HAP-1 (cell line): ENCODE data around the gene AGAP1.

Source experiments
- DNase-seq, 2 experiments: peaks; one replicate each; pipeline ENCODE4 v3.0.0-alpha.2; 2016 to 2020; ENCODE audit warnings: low spot score in 2 of 2
- H3K27me3 ChIP-seq: fragments of 250-450 bp; sonication (Bioruptor Pico); 2 replicates; pipeline ENCODE4 v1.5.1; 2020; ENCODE audit warnings: low read depth, mild to moderate bottlenecking, moderate library complexity
- H3K36me3 ChIP-seq: fragments of 250-450 bp; sonication (Bioruptor Pico); replicated peaks from 2 replicates; pipeline ENCODE4 v1.5.1; 2020; ENCODE audit warnings: mild to moderate bottlenecking
- H3K4me1 ChIP-seq: fragments of 250-450 bp; sonication (Bioruptor Pico); 2 replicates; pipeline ENCODE4 v1.5.1; 2020; ENCODE audit warnings: mild to moderate bottlenecking
- H3K4me3 ChIP-seq: fragments of 250-450 bp; sonication (Bioruptor Pico); 2 replicates; pipeline ENCODE4 v1.5.1; 2020; ENCODE audit warnings: mild to moderate bottlenecking, moderate library complexity
- H3K9me3 ChIP-seq: fragments of 250-450 bp; sonication (Bioruptor Pico); 2 replicates; pipeline ENCODE4 v1.5.1; 2020; ENCODE audit warnings: mild to moderate bottlenecking, moderate library complexity
- in situ Hi-C: fragments of 300-500 bp; cut with MboI; formaldehyde crosslinking; loops from 3 replicates; pipeline ENCODE4 v1.14.3; 2020; ENCODE audit warnings: low sequenced_read_pairs, inconsistent platforms, mixed read lengths

AGAP1 gene

GRCh38 chr2:236165842-236166795 lies 672.3 kb downstream of the AGAP1 start:
- DNase-seq, result no peak
- no peaks in the 10 kb centered on the region for H3K36me3 ChIP-seq
- peaks cover 5% of the 10 kb centered on the region for H3K4me1 ChIP-seq
- H3K27me3 ChIP-seq, result peaks cover 39% of the 10 kb centered on the region
- no peak overlapping the region for H3K4me3 ChIP-seq
- in situ Hi-C loops, result no loop called here
- 0 out of 2 replicates have a peak, but pooled peaks cover 3% of the 10 kb centered on the region for H3K9me3 ChIP-seq

GRCh38 chr2:236166796-236167296 lies 673.0 kb downstream of the AGAP1 start:
- Histone ChIP-seq H3K9me3 (0 out of 2 replicates have a peak, but pooled peaks cover 3% of the 10 kb centered on the region), H3K4me3 (peak overlapping the region; percentile 35), H3K4me1 (peaks cover 12% of the 10 kb centered on the region), H3K27me3 (peaks cover 39% of the 10 kb centered on the region), H3K36me3 (no peaks in the 10 kb centered on the region)
- in situ Hi-C loops, result no loop called here
- DNase-seq, result no peak

GRCh38 chr2:236167297-236168109 lies 673.7 kb downstream of the AGAP1 start:
- Histone ChIP-seq H3K4me1 (peaks cover 15% of the 10 kb centered on the region), H3K36me3 (no peaks in the 10 kb centered on the region), H3K4me3 (peak overlapping the region; percentile 35), H3K27me3 (peaks cover 39% of the 10 kb centered on the region), H3K9me3 (0 out of 2 replicates have a peak, but pooled peaks cover 3% of the 10 kb centered on the region)
- in situ Hi-C loops, result no loop called here
- peak in 1 of 2 experiments; percentile 64 for DNase-seq

GRCh38 chr2:236168110-236169080 lies 674.6 kb downstream of the AGAP1 start, which contains the start of gene GBX2:
Gene GBX2 (minus strand): TSS chr2:236168386. CDS start chr2:236167971, 415 bp downstream.
- no peaks in the 10 kb centered on the region for H3K36me3 ChIP-seq
- peaks cover 39% of the 10 kb centered on the region for H3K27me3 ChIP-seq
- peaks cover 3% of the 10 kb centered on the region; the same call in 1 of the 2 replicates for H3K9me3 ChIP-seq
- H3K4me3 ChIP-seq, result peak within 1 kb of the TSS; percentile 35
- in situ Hi-C loops, result no loop called here
- peaks cover 19% of the 10 kb centered on the region for H3K4me1 ChIP-seq
- peak; percentile 41 to 75 for DNase-seq

GRCh38 chr2:236169151-236169721 lies 675.4 kb downstream of the AGAP1 start:
- H3K4me3 ChIP-seq, result no peak overlapping the region
- H3K9me3 ChIP-seq, result peaks cover 3% of the 10 kb centered on the region; the same call in 1 of the 2 replicates
- H3K36me3 ChIP-seq, result no peaks in the 10 kb centered on the region
- H3K4me1 ChIP-seq, result peaks cover 20% of the 10 kb centered on the region
- H3K27me3 ChIP-seq, result peaks cover 43% of the 10 kb centered on the region
- no peak for DNase-seq
- in situ Hi-C loops, result no loop called here

- Histone ChIP-seq H3K4me1 (peaks cover 27% of the 10 kb centered on the region), H3K9me3 (peaks cover 3% of the 10 kb centered on the region; the same call in 1 of the 2 replicates), H3K36me3 (no peaks in the 10 kb centered on the region), H3K27me3 (peaks cover 46% of the 10 kb centered on the region), H3K4me3 (no peak overlapping the region)
- no peak for DNase-seq
- in situ Hi-C loops, result no loop called here
These were observed 676.1 kb downstream of the AGAP1 start for GRCh38 chr2:236169741-236170589.

GRCh38 chr2:236170590-236171165 lies 676.8 kb downstream of the AGAP1 start:
- peaks cover 44% of the 10 kb centered on the region for H3K27me3 ChIP-seq
- in situ Hi-C loops, result no loop called here
- DNase-seq, result no peak
- H3K9me3 ChIP-seq, result peaks cover 3% of the 10 kb centered on the region; the same call in 1 of the 2 replicates
- peaks cover 32% of the 10 kb centered on the region for H3K4me1 ChIP-seq
- no peaks in the 10 kb centered on the region for H3K36me3 ChIP-seq
- no peak overlapping the region for H3K4me3 ChIP-seq

GRCh38 chr2:236171181-236171679 lies 677.4 kb downstream of the AGAP1 start:
- in situ Hi-C loops, result no loop called here
- DNase-seq, result peak in 1 of 2 experiments; percentile 39
- H3K27me3 ChIP-seq, result peaks cover 43% of the 10 kb centered on the region

GRCh38 chr2:236171680-236172254 lies 677.9 kb downstream of the AGAP1 start:
- peaks cover 41% of the 10 kb centered on the region for H3K27me3 ChIP-seq
- H3K4me1 ChIP-seq, result peaks cover 32% of the 10 kb centered on the region
- peak overlapping the region; percentile 10 for H3K4me3 ChIP-seq
- in situ Hi-C loops, result no loop called here
- peak in 1 of 2 experiments; percentile 79 for DNase-seq
- peaks cover 3% of the 10 kb centered on the region; the same call in 1 of the 2 replicates for H3K9me3 ChIP-seq
- H3K36me3 ChIP-seq, result no peaks in the 10 kb centered on the region

More at GRCh38 chr2:236171181-236171679, 677.4 kb downstream of the AGAP1 start:
- no peaks in the 10 kb centered on the region for H3K36me3 ChIP-seq
- H3K4me1 ChIP-seq, result peaks cover 32% of the 10 kb centered on the region
- peaks cover 3% of the 10 kb centered on the region; the same call in 1 of the 2 replicates for H3K9me3 ChIP-seq
- peak overlapping the region; percentile 10 for H3K4me3 ChIP-seq

- peaks cover 36% of the 10 kb centered on the region for H3K27me3 ChIP-seq
These were observed 678.6 kb downstream of the AGAP1 start for GRCh38 chr2:236172255-236173035.

More at GRCh38 chr2:236172255-236173035, 678.6 kb downstream of the AGAP1 start:
- H3K36me3 ChIP-seq, result no peaks in the 10 kb centered on the region
- peaks cover 3% of the 10 kb centered on the region; the same call in 1 of the 2 replicates for H3K9me3 ChIP-seq
- H3K4me1 ChIP-seq, result peaks cover 32% of the 10 kb centered on the region
- in situ Hi-C loops, result no loop called here
- H3K4me3 ChIP-seq, result no peak overlapping the region
- DNase-seq, result peak; percentile 75 to 98
